ENCODE data around the gene LRIG3.

LRIG3 gene

GRCh38 chr12:58847901-58848600, 72.3 kb downstream of the LRIG3 start:
- no peak for TF ChIP-seq CTCF (IDR thresholded peaks at IDR 0.05; ENCODE audit: insufficient read depth, low read length, poor library complexity, severe bottlenecking)
- no peak for DNase-seq (ENCODE audit: extremely low read depth, insufficient read length)
- H3K36me3 ChIP-seq (ENCODE audit: control insufficient read depth, insufficient read depth, low read length) = no peaks in the 10 kb centered on the region
- H3K27me3 ChIP-seq (replicated peaks; ENCODE audit: control insufficient read depth, insufficient read depth, low read length) = no peaks in the 10 kb centered on the region
- H3K4me3 ChIP-seq (replicated peaks; ENCODE audit: low read depth, low read length) = no peak overlapping the region

- no peak for DNase-seq (ENCODE audit: extremely low read depth, insufficient read length)
- Histone ChIP-seq H3K4me3 (replicated peaks; ENCODE audit: low read depth, low read length) (no peak overlapping the region), H3K36me3 (ENCODE audit: control insufficient read depth, insufficient read depth, low read length) (no peaks in the 10 kb centered on the region), H3K27me3 (replicated peaks; ENCODE audit: control insufficient read depth, insufficient read depth, low read length) (no peaks in the 10 kb centered on the region)
- TF ChIP-seq CTCF (IDR thresholded peaks at IDR 0.05; ENCODE audit: insufficient read depth, low read length, poor library complexity, severe bottlenecking) = no peak
Observed at GRCh38 chr12:58844161-58844560, 76.1 kb downstream of the LRIG3 start.

GRCh38 chr12:58841058-58841798, 79.1 kb downstream of the LRIG3 start:
- Histone ChIP-seq H3K4me3 (replicated peaks; ENCODE audit: low read depth, low read length) (no peak overlapping the region), H3K36me3 (ENCODE audit: control insufficient read depth, insufficient read depth, low read length) (no peaks in the 10 kb centered on the region), H3K27me3 (replicated peaks; ENCODE audit: control insufficient read depth, insufficient read depth, low read length) (no peaks in the 10 kb centered on the region)
- DNase-seq (ENCODE audit: extremely low read depth, insufficient read length) = no peak
- no peak for TF ChIP-seq CTCF (IDR thresholded peaks at IDR 0.05; ENCODE audit: insufficient read depth, low read length, poor library complexity, severe bottlenecking)

GRCh38 chr12:58833853-58834252, 86.5 kb downstream of the LRIG3 start:
- Histone ChIP-seq H3K4me3 (replicated peaks; ENCODE audit: low read depth, low read length) (no peak overlapping the region), H3K36me3 (ENCODE audit: control insufficient read depth, insufficient read depth, low read length) (no peaks in the 10 kb centered on the region), H3K27me3 (replicated peaks; ENCODE audit: control insufficient read depth, insufficient read depth, low read length) (no peaks in the 10 kb centered on the region)
- no peak for TF ChIP-seq CTCF (IDR thresholded peaks at IDR 0.05; ENCODE audit: insufficient read depth, low read length, poor library complexity, severe bottlenecking)
- no peak for DNase-seq (ENCODE audit: extremely low read depth, insufficient read length)

- DNase-seq (ENCODE audit: extremely low read depth, insufficient read length) = no peak
- Histone ChIP-seq H3K4me3 (replicated peaks; ENCODE audit: low read depth, low read length) (no peak overlapping the region), H3K36me3 (ENCODE audit: control insufficient read depth, insufficient read depth, low read length) (no peaks in the 10 kb centered on the region), H3K27me3 (replicated peaks; ENCODE audit: control insufficient read depth, insufficient read depth, low read length) (no peaks in the 10 kb centered on the region)
- no peak for TF ChIP-seq CTCF (IDR thresholded peaks at IDR 0.05; ENCODE audit: insufficient read depth, low read length, poor library complexity, severe bottlenecking)
Observed at GRCh38 chr12:58832920-58833319, 87.4 kb downstream of the LRIG3 start.

Data from GM06990 (cell line).